ENCODE data around the gene IGIP. TPM values are rescaled to one million over a fixed set of nuclear protein-coding genes. Genes with fewer than 3 reads are reported as not detected.

Gene IGIP
- total RNA-seq, 1 experiment from 2014 or later: 1.7 TPM

DNA sequence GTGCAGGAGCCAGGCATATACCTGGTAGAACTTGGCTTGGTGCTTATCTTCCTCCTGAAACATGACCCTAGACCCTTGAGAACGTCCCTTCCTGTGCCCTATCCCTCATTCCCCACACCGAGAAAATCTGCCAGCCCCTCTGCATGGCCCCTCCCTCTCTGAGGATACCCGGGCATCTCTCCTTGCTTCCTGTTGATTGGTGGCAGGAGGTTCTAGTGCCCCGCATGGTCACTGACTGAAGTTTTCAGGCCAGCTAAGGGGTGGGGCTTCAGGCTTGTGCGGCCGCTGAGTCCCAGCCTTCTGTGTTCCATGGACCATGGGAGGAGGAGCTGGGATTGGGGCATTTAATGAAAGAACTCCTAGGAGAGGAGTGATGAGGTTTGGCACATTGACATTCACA, 22.8 kb downstream of the IGIP start (continued):
- TF ChIP-seq, protein P1, sequence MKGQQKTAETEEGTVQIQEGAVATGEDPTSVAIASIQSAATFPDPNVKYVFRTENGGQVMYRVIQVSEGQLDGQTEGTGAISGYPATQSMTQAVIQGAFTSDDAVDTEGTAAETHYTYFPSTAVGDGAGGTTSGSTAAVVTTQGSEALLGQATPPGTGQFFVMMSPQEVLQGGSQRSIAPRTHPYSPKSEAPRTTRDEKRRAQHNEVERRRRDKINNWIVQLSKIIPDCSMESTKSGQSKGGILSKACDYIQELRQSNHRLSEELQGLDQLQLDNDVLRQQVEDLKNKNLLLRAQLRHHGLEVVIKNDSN (CRISPR knock-in tag; IDR thresholded peaks at IDR 0.05): no peak
- TF ChIP-seq RELA (CRISPR knock-in tag; IDR thresholded peaks at IDR 0.05; ENCODE audit: borderline replicate concordance) (no peak), NFYB (CRISPR knock-in tag; conservative IDR thresholded peaks at IDR 0.05; ENCODE audit: low read depth) (no peak), PRDM15 (CRISPR knock-in tag; IDR thresholded peaks at IDR 0.05) (no peak), ZNF121 (CRISPR knock-in tag; IDR thresholded peaks at IDR 0.05) (no peak)
- TF ChIP-seq, protein P2, sequence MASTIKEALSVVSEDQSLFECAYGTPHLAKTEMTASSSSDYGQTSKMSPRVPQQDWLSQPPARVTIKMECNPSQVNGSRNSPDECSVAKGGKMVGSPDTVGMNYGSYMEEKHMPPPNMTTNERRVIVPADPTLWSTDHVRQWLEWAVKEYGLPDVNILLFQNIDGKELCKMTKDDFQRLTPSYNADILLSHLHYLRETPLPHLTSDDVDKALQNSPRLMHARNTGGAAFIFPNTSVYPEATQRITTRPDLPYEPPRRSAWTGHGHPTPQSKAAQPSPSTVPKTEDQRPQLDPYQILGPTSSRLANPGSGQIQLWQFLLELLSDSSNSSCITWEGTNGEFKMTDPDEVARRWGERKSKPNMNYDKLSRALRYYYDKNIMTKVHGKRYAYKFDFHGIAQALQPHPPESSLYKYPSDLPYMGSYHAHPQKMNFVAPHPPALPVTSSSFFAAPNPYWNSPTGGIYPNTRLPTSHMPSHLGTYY (CRISPR knock-in tag; IDR thresholded peaks at IDR 0.05): no peak

DNA sequence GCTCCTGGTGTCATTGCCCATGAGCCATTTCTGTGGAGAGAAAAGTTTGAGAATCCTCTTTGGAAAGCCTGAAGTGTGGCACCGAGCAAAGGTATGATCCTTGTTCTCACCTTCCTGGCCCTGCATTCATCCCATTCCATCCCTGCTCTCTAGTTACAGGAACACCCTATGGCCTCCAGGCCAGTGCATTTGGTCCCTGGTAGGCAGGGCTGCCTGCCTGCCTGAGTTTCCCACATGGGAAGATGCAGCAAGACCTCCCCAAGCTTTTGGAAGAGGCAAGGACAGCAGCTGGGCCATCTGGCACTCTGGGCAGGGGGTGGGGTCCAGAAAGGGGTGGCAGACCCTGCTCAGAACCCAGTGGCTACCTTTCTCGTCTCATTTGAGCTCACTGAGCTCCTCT, 24.5 kb downstream of the IGIP start:
- Mint-ChIP-seq H3K4me1 (peaks cover 41% of the 10 kb centered on the region), H3K36me3 (no peaks in the 10 kb centered on the region), H3K4me3 (no peak overlapping the region), H3K27me3 (ENCODE audit: low read depth) (peaks cover 50% of the 10 kb centered on the region), H3K9me3 (no peaks in the 10 kb centered on the region), H3K27ac (no peak overlapping the region)
- ATAC-seq (no peak), DNase-seq (ENCODE audit: low spot score) (no peak)
- TF ChIP-seq, protein P3, sequence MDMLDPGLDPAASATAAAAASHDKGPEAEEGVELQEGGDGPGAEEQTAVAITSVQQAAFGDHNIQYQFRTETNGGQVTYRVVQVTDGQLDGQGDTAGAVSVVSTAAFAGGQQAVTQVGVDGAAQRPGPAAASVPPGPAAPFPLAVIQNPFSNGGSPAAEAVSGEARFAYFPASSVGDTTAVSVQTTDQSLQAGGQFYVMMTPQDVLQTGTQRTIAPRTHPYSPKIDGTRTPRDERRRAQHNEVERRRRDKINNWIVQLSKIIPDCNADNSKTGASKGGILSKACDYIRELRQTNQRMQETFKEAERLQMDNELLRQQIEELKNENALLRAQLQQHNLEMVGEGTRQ (CRISPR knock-in tag; IDR thresholded peaks at IDR 0.05): no peak
- TF ChIP-seq KAT7 (CRISPR knock-in tag; IDR thresholded peaks at IDR 0.05; ENCODE audit: borderline replicate concordance): no peak
- TF ChIP-seq, protein P2 (CRISPR knock-in tag; IDR thresholded peaks at IDR 0.05): no peak
- TF ChIP-seq, protein P4, sequence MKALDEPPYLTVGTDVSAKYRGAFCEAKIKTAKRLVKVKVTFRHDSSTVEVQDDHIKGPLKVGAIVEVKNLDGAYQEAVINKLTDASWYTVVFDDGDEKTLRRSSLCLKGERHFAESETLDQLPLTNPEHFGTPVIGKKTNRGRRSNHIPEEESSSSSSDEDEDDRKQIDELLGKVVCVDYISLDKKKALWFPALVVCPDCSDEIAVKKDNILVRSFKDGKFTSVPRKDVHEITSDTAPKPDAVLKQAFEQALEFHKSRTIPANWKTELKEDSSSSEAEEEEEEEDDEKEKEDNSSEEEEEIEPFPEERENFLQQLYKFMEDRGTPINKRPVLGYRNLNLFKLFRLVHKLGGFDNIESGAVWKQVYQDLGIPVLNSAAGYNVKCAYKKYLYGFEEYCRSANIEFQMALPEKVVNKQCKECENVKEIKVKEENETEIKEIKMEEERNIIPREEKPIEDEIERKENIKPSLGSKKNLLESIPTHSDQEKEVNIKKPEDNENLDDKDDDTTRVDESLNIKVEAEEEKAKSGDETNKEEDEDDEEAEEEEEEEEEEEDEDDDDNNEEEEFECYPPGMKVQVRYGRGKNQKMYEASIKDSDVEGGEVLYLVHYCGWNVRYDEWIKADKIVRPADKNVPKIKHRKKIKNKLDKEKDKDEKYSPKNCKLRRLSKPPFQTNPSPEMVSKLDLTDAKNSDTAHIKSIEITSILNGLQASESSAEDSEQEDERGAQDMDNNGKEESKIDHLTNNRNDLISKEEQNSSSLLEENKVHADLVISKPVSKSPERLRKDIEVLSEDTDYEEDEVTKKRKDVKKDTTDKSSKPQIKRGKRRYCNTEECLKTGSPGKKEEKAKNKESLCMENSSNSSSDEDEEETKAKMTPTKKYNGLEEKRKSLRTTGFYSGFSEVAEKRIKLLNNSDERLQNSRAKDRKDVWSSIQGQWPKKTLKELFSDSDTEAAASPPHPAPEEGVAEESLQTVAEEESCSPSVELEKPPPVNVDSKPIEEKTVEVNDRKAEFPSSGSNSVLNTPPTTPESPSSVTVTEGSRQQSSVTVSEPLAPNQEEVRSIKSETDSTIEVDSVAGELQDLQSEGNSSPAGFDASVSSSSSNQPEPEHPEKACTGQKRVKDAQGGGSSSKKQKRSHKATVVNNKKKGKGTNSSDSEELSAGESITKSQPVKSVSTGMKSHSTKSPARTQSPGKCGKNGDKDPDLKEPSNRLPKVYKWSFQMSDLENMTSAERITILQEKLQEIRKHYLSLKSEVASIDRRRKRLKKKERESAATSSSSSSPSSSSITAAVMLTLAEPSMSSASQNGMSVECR (CRISPR knock-in tag; IDR thresholded peaks at IDR 0.05; ENCODE audit: borderline replicate concordance): no peak
- TF ChIP-seq ZNF281 (CRISPR knock-in tag; IDR thresholded peaks at IDR 0.05): no peak
- TF ChIP-seq ZNF532 (CRISPR knock-in tag; IDR thresholded peaks at IDR 0.05; ENCODE audit: borderline replicate concordance): no peak
- TF ChIP-seq ATF1 (CRISPR knock-in tag; IDR thresholded peaks at IDR 0.05): no peak
- TF ChIP-seq FOXJ3 (CRISPR knock-in tag; IDR thresholded peaks at IDR 0.05; ENCODE audit: borderline replicate concordance): no peak
- TF ChIP-seq ZNF423 (CRISPR knock-in tag; IDR thresholded peaks at IDR 0.05): no peak
- no peak for TF ChIP-seq EMX1 (CRISPR knock-in tag; IDR thresholded peaks at IDR 0.05)
- TF ChIP-seq ZNF396 (CRISPR knock-in tag; IDR thresholded peaks at IDR 0.05; ENCODE audit: borderline replicate concordance): no peak
- ChIA-PET CTCF (no interaction called here), POLR2A (no interaction called here)

Measured in WTC11 (cell line).